CD4-positive, alpha-beta T cell treated with Interleukin-2 at 100 ng/mL for 4 hours (primary cell): ENCODE data around the gene RAB15.
"Not testable (repeated sequence)": the region's sequence is repeated elsewhere in the genome, so short reads cannot be mapped to it uniquely, and the experiment has no call there.

Source experiments
- DNase-seq: peaks from one replicate; pipeline ENCODE4 v3.0.0-alpha.2; 2020; ENCODE audit warnings: low spot score

Gene RAB15

GRCh38 chr14:64937821-64938193 lies 34.3 kb downstream of the RAB15 start:
- no peak for DNase-seq

- DNase-seq, result no peak
These were observed 34.8 kb downstream of the RAB15 start for GRCh38 chr14:64937171-64937820.

GRCh38 chr14:64935508-64935907 lies 36.6 kb downstream of the RAB15 start:
- DNase-seq, result peak; percentile 7

- DNase-seq, result no peak
These were observed 37.7 kb downstream of the RAB15 start for GRCh38 chr14:64934338-64934929.

- no peak for DNase-seq
These were observed 39.9 kb downstream of the RAB15 start for GRCh38 chr14:64932231-64932630.

GRCh38 chr14:64931123-64931522 lies 41.0 kb downstream of the RAB15 start:
- no peak for DNase-seq

GRCh38 chr14:64930085-64930843 lies 41.9 kb downstream of the RAB15 start:
- DNase-seq, result no peak

GRCh38 chr14:64929014-64929359 lies 43.1 kb downstream of the RAB15 start:
- no peak for DNase-seq

GRCh38 chr14:64928239-64929013 lies 43.7 kb downstream of the RAB15 start:
- DNase-seq, result peak; percentile 21

- DNase-seq, result no peak
These were observed 45.1 kb downstream of the RAB15 start for GRCh38 chr14:64927031-64927430.

- no peak for DNase-seq
These were observed 45.6 kb downstream of the RAB15 start for GRCh38 chr14:64926398-64926995.

GRCh38 chr14:64923015-64923414 lies 49.1 kb downstream of the RAB15 start:
- DNase-seq, result no peak

- no peak for DNase-seq
These were observed 51.7 kb downstream of the RAB15 start for GRCh38 chr14:64920465-64920864.

GRCh38 chr14:64919618-64920017 lies 52.5 kb downstream of the RAB15 start:
- DNase-seq, result no peak

- DNase-seq, result no peak
These were observed 52.9 kb downstream of the RAB15 start for GRCh38 chr14:64919215-64919614.

- no peak for DNase-seq
These were observed 53.9 kb downstream of the RAB15 start for GRCh38 chr14:64918216-64918615.

- no peak for DNase-seq
These were observed 56.3 kb downstream of the RAB15 start for GRCh38 chr14:64915797-64916196.

- DNase-seq, result no peak
These were observed 57.1 kb downstream of the RAB15 start for GRCh38 chr14:64915029-64915424.

- DNase-seq, result peak; percentile 98
These were observed 57.7 kb downstream of the RAB15 start, which contains the start of gene CHURC1 for GRCh38 chr14:64914237-64915028. Gene CHURC1 (plus strand): TSS chr14:64914455. CDS start chr14:64914496, 41 bp downstream.

- DNase-seq, result not testable (repeated sequence)
These were observed 58.7 kb downstream of the RAB15 start for GRCh38 chr14:64913477-64913876.

GRCh38 chr14:64912261-64912660 lies 59.9 kb downstream of the RAB15 start:
- DNase-seq, result peak; percentile 8
